ENCODE data around the gene TCERG1L.
"Not testable (repeated sequence)": the region's sequence is repeated elsewhere in the genome, so short reads cannot be mapped to it uniquely, and the experiment has no call there.

Gene TCERG1L

DNA sequence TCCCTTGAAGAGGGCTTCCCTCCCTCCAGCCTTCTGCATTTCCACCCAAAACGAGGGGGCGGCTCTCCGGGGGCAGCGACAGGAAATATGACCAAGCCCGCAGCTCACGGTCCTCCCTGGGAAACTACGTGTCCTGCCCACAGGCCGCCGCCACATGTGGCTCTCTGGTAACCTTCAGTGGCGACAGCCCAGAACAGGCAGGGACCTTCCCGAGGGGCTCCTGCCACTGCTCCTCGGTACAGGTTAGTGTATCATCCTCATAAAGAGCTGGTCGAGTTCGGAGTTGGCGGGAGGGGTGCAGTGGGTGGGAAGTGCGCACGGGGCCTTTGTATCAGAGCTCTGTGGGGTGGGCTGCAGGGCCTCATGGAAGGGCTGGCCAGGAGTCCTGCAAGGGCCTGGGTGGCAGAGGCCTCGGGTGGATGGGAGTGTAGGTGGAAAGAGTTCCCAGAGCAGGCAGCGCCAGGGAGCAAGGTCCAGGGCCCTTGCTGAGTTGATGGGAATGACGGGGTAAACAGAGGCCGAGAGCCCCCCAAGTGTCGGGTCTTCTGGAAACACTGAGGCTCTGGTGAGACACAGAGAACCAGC lies 66.0 kb downstream of the TCERG1L start:
- no peak overlapping the region for H3K27ac ChIP-seq (ENCODE audit: low read depth, low read length)
- H3K4me1 ChIP-seq (ENCODE audit: control insufficient read depth in 1 of 2, insufficient read depth in 2 of 2, low read length in 2 of 2), result no peaks in the 10 kb centered on the region
- no peaks in the 10 kb centered on the region for H3K9me3 ChIP-seq (ENCODE audit: control insufficient read depth in 1 of 2, low read length in 2 of 2)
- no peaks in the 10 kb centered on the region for H3K36me3 ChIP-seq (ENCODE audit: control insufficient read depth in 1 of 2, insufficient read depth in 2 of 2, low read length in 2 of 2)
- no peak overlapping the region for H3K9ac ChIP-seq (ENCODE audit: low read depth in 1 of 2, low read length in 2 of 2)
- H3K27me3 ChIP-seq (ENCODE audit: control insufficient read depth in 1 of 2, insufficient read depth in 2 of 2, low read length in 2 of 2), result no peaks in the 10 kb centered on the region
- no peak overlapping the region for H3K4me3 ChIP-seq (ENCODE audit: low read depth in 1 of 2, low read length in 2 of 2)

DNA sequence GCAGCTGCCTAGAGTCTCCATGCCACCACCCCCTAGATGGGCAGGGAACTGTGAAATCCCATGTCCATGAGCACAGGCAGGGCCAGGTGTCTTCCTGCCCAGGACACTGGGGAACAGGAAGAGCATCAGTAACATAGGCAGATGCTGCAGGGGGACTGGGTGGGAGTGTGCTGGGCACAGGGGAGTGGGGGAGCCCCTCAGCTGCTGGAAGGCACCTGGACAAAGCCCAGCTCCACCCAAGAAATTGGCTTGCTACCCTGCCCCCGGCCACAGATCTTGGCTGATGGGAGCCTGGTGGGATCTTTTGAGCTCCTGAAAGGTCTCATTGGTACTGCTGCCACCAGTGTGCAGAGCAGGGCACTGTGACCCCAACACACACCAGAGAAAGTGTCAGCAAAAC lies 66.7 kb downstream of the TCERG1L start:
- Histone ChIP-seq H3K4me1 (ENCODE audit: control insufficient read depth in 1 of 2, insufficient read depth in 2 of 2, low read length in 2 of 2) (no peaks in the 10 kb centered on the region), H3K27ac (ENCODE audit: low read depth, low read length) (no peak overlapping the region), H3K9ac (ENCODE audit: low read depth in 1 of 2, low read length in 2 of 2) (no peak overlapping the region), H3K36me3 (ENCODE audit: control insufficient read depth in 1 of 2, insufficient read depth in 2 of 2, low read length in 2 of 2) (no peaks in the 10 kb centered on the region), H3K27me3 (ENCODE audit: control insufficient read depth in 1 of 2, insufficient read depth in 2 of 2, low read length in 2 of 2) (no peaks in the 10 kb centered on the region), H3K9me3 (ENCODE audit: control insufficient read depth in 1 of 2, low read length in 2 of 2) (no peaks in the 10 kb centered on the region), H3K4me3 (ENCODE audit: low read depth in 1 of 2, low read length in 2 of 2) (no peak overlapping the region)

DNA sequence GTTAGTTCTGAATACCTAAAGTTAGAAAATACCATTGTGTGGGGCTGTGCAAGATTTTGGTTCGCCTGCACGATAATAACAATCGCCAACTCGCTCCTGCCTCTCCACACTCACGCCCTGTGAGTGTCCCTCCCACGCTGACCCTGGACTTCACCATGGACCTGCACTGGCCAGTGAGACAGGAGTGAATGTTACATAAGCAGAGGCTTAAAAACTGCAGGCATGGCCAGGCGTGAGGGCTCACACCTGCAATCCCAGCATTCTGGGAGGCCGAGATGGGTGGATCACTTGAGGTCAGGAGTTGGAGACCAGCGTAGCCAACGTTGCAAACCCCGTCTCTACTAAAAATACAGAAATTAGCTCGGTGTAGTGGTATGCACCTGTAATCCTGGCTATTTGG lies 68.4 kb downstream of the TCERG1L start:
- Histone ChIP-seq H3K36me3 (ENCODE audit: control insufficient read depth in 1 of 2, insufficient read depth in 2 of 2, low read length in 2 of 2) (no peaks in the 10 kb centered on the region), H3K27ac (ENCODE audit: low read depth, low read length) (no peak overlapping the region), H3K9me3 (ENCODE audit: control insufficient read depth in 1 of 2, low read length in 2 of 2) (no peaks in the 10 kb centered on the region), H3K9ac (ENCODE audit: low read depth in 1 of 2, low read length in 2 of 2) (no peak overlapping the region), H3K4me3 (ENCODE audit: low read depth in 1 of 2, low read length in 2 of 2) (no peak overlapping the region), H3K4me1 (ENCODE audit: control insufficient read depth in 1 of 2, insufficient read depth in 2 of 2, low read length in 2 of 2) (no peaks in the 10 kb centered on the region), H3K27me3 (ENCODE audit: control insufficient read depth in 1 of 2, insufficient read depth in 2 of 2, low read length in 2 of 2) (no peaks in the 10 kb centered on the region)

DNA sequence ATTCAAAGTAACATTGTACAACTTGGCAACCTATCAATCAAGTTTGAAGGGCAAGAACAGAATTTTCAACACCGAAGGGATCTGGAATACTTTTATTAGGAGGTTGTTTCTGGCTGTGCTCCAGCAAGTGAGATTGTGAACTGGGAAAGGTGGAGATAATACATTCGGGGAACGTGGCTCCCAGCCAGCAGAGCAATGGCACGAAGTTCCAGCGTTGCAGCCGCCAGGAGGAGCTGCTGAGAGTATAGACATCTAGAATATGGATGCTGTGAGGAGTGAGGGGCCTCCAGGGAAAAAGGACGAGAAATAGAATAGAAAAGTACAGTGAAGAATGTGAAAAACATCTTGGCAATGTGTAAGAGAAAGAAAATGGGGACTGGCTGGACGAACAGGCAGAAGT lies 69.5 kb downstream of the TCERG1L start:
- Histone ChIP-seq H3K4me3 (ENCODE audit: low read depth in 1 of 2, low read length in 2 of 2) (no peak overlapping the region), H3K9ac (ENCODE audit: low read depth in 1 of 2, low read length in 2 of 2) (no peak overlapping the region), H3K27ac (ENCODE audit: low read depth, low read length) (no peak overlapping the region), H3K9me3 (ENCODE audit: control insufficient read depth in 1 of 2, low read length in 2 of 2) (no peaks in the 10 kb centered on the region), H3K4me1 (ENCODE audit: control insufficient read depth in 1 of 2, insufficient read depth in 2 of 2, low read length in 2 of 2) (no peaks in the 10 kb centered on the region), H3K27me3 (ENCODE audit: control insufficient read depth in 1 of 2, insufficient read depth in 2 of 2, low read length in 2 of 2) (no peaks in the 10 kb centered on the region), H3K36me3 (ENCODE audit: control insufficient read depth in 1 of 2, insufficient read depth in 2 of 2, low read length in 2 of 2) (no peaks in the 10 kb centered on the region)

DNA sequence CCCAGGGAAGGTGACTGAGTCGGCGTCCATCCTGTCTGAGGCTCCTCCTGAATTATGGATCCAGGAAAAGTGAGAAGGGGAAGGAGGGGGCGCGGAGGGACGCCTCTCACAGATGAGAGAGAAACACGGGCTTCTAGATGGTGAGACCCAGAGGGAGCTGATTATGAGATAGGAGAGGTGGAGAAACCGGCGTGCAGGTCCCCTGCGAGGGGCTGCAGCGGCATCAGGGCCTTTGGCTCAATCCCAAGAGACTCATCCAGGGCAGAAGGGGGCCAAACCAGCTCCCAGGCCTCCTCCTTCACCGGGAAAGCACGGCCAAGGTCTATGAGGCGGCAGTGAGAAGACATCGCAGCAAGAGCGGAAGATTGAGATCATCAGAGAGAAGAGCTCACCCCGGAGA lies 70.8 kb downstream of the TCERG1L start:
- H3K9me3 ChIP-seq (ENCODE audit: control insufficient read depth in 1 of 2, low read length in 2 of 2), result no peaks in the 10 kb centered on the region
- no peaks in the 10 kb centered on the region for H3K27me3 ChIP-seq (ENCODE audit: control insufficient read depth in 1 of 2, insufficient read depth in 2 of 2, low read length in 2 of 2)
- H3K4me3 ChIP-seq (ENCODE audit: low read depth in 1 of 2, low read length in 2 of 2), result no peak overlapping the region
- no peaks in the 10 kb centered on the region for H3K36me3 ChIP-seq (ENCODE audit: control insufficient read depth in 1 of 2, insufficient read depth in 2 of 2, low read length in 2 of 2)
- H3K27ac ChIP-seq (ENCODE audit: low read depth, low read length), result no peak overlapping the region
- H3K9ac ChIP-seq (ENCODE audit: low read depth in 1 of 2, low read length in 2 of 2), result no peak overlapping the region
- H3K4me1 ChIP-seq (ENCODE audit: control insufficient read depth in 1 of 2, insufficient read depth in 2 of 2, low read length in 2 of 2), result no peaks in the 10 kb centered on the region

DNA sequence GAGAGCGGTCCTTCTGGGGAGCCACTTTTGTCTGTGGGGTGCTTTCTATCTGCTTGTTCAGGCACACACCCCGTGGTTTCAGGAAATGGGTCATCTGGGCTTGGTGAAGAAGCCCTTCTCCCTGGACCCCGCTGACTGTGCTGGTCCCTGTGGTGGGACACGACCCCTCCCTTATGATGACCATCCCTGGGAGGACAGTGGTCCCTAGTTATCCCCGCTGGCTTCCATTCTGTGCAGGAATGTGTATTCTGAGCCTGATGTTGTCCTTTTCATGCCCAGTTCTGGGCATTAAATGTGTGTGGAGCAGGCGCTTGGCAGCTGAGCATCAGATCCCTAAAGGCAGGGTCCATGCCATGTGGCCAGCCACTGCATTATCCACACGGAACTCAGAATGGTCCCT lies 71.6 kb downstream of the TCERG1L start:
- H3K4me1 ChIP-seq (ENCODE audit: control insufficient read depth in 1 of 2, insufficient read depth in 2 of 2, low read length in 2 of 2), result no peaks in the 10 kb centered on the region
- H3K27me3 ChIP-seq (ENCODE audit: control insufficient read depth in 1 of 2, insufficient read depth in 2 of 2, low read length in 2 of 2), result no peaks in the 10 kb centered on the region
- H3K9ac ChIP-seq (ENCODE audit: low read depth in 1 of 2, low read length in 2 of 2), result no peak overlapping the region
- no peak overlapping the region for H3K4me3 ChIP-seq (ENCODE audit: low read depth in 1 of 2, low read length in 2 of 2)
- H3K36me3 ChIP-seq (ENCODE audit: control insufficient read depth in 1 of 2, insufficient read depth in 2 of 2, low read length in 2 of 2), result no peaks in the 10 kb centered on the region
- no peak overlapping the region for H3K27ac ChIP-seq (ENCODE audit: low read depth, low read length)
- no peaks in the 10 kb centered on the region for H3K9me3 ChIP-seq (ENCODE audit: control insufficient read depth in 1 of 2, low read length in 2 of 2)

DNA sequence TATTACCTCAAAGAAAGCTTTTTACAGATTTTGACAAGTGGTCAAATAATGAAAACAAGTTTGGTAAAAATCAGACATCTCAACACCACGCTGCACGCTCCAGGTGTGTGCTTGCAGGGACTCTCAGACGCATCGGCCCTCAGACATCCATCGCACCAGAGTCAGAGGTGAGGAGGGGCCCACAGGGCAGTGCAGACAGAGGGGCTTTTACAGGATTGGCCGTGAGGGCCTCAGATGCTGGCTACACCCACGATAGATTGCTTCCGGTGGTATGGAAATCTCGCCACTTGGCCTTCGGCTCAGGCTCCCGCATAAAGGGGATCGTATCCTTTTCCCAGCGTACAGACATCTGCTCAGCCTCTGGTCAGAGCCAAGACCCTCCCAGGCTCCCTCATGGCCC lies 72.1 kb downstream of the TCERG1L start:
- no peaks in the 10 kb centered on the region for H3K9me3 ChIP-seq (ENCODE audit: control insufficient read depth in 1 of 2, low read length in 2 of 2)
- no peaks in the 10 kb centered on the region for H3K4me1 ChIP-seq (ENCODE audit: control insufficient read depth in 1 of 2, insufficient read depth in 2 of 2, low read length in 2 of 2)
- no peaks in the 10 kb centered on the region for H3K36me3 ChIP-seq (ENCODE audit: control insufficient read depth in 1 of 2, insufficient read depth in 2 of 2, low read length in 2 of 2)
- no peaks in the 10 kb centered on the region for H3K27me3 ChIP-seq (ENCODE audit: control insufficient read depth in 1 of 2, insufficient read depth in 2 of 2, low read length in 2 of 2)
- H3K27ac ChIP-seq (ENCODE audit: low read depth, low read length), result no peak overlapping the region
- H3K4me3 ChIP-seq (ENCODE audit: low read depth in 1 of 2, low read length in 2 of 2), result no peak overlapping the region
- H3K9ac ChIP-seq (ENCODE audit: low read depth in 1 of 2, low read length in 2 of 2), result no peak overlapping the region

DNA sequence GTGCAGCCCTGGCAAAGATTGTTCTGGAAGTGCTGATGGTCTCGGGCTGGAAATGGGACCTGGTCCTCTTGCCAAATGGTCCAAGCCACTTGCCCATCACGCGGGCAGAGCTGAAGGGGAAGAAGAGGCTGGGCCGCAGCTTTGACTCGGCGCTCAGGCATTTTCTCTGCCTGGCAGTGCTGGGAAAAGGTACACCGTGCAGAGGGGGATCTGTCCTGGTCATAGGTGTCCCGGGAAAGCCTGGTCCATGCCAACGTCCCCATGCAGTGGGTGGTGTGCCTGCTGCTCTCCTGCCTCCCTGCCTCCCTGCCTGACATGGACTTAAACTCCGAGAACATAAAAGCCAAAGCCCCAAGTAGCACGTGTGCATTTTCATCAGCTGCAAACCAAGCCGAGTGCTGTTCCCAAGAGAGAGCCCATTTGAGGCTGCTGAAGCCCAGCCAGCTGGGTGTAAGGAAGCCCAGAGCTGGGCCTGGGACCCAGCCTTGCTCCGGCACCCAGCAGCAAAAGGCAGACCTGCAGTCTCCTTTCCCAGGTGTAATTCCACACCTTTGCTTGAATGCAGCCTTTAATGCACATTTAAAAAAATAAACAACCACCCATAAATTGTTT lies 72.7 kb downstream of the TCERG1L start:
- no peaks in the 10 kb centered on the region for H3K36me3 ChIP-seq (ENCODE audit: control insufficient read depth in 1 of 2, insufficient read depth in 2 of 2, low read length in 2 of 2)

DNA sequence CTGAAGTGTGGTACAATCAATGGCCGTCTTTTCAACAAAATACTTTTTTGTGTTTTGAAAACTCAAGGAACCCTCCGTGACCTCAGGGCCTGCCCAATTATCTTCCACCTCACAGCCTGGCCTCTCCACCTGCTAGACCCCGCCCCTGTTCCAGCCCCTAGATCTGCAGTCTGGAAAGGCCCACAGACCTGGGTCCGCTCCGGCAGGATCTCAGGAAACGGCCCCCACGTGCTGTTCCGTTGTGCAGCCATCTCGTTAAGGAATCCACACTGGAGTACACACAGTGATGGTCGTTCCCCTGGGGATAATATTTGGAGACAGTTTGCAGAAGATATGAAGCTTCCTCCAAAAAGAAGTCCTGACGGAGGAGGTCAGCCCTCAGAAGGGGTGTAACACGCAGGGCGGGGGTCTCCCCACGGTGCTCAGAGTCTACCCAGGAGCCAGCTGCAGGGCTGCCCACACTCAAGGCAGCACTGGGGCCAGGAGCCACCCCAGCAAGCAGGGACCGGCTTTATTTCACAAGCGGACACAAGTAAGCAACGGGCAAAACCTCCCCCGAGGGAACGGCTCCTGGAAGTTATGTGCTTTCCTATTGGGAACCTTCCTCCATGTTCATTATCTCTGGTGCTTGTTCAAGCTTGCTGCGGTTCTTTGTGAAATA lies 73.4 kb downstream of the TCERG1L start:
- Histone ChIP-seq H3K4me3 (ENCODE audit: low read depth in 1 of 2, low read length in 2 of 2) (no peak overlapping the region), H3K4me1 (ENCODE audit: control insufficient read depth in 1 of 2, insufficient read depth in 2 of 2, low read length in 2 of 2) (no peaks in the 10 kb centered on the region), H3K36me3 (ENCODE audit: control insufficient read depth in 1 of 2, insufficient read depth in 2 of 2, low read length in 2 of 2) (no peaks in the 10 kb centered on the region), H3K9me3 (ENCODE audit: control insufficient read depth in 1 of 2, low read length in 2 of 2) (no peaks in the 10 kb centered on the region), H3K9ac (ENCODE audit: low read depth in 1 of 2, low read length in 2 of 2) (no peak overlapping the region), H3K27ac (ENCODE audit: low read depth, low read length) (no peak overlapping the region), H3K27me3 (ENCODE audit: control insufficient read depth in 1 of 2, insufficient read depth in 2 of 2, low read length in 2 of 2) (no peaks in the 10 kb centered on the region)

More for the DNA sequence above, 72.7 kb downstream of the TCERG1L start:
- Histone ChIP-seq H3K4me1 (ENCODE audit: control insufficient read depth in 1 of 2, insufficient read depth in 2 of 2, low read length in 2 of 2) (no peaks in the 10 kb centered on the region), H3K9me3 (ENCODE audit: control insufficient read depth in 1 of 2, low read length in 2 of 2) (no peaks in the 10 kb centered on the region), H3K27me3 (ENCODE audit: control insufficient read depth in 1 of 2, insufficient read depth in 2 of 2, low read length in 2 of 2) (no peaks in the 10 kb centered on the region), H3K9ac (ENCODE audit: low read depth in 1 of 2, low read length in 2 of 2) (no peak overlapping the region), H3K27ac (ENCODE audit: low read depth, low read length) (no peak overlapping the region), H3K4me3 (ENCODE audit: low read depth in 1 of 2, low read length in 2 of 2) (no peak overlapping the region)

DNA sequence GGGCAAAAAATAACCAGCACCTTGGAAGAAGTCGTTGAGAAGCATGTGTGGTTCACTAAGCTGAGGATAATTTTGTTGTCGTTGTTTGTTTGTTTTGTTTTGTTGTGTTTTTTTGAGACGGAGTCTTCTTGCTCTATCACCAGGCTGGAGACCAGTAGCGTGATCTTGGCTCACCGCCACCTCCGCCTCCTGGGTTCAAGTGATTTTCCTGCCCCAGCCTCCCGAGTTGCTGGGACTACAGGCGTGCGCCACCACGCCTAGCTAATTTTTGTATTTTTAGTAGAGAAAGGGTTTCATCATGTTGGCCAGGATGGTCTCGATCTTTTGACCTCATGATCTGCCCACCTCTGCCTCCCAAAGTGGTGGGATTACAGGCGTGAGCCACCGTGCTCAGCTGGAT lies 76.9 kb downstream of the TCERG1L start:
- not testable (repeated sequence) for H3K27me3 ChIP-seq (ENCODE audit: control insufficient read depth in 1 of 2, insufficient read depth in 2 of 2, low read length in 2 of 2); H3K4me3 ChIP-seq (ENCODE audit: low read depth in 1 of 2, low read length in 2 of 2); H3K9me3 ChIP-seq (ENCODE audit: control insufficient read depth in 1 of 2, low read length in 2 of 2); H3K9ac ChIP-seq (ENCODE audit: low read depth in 1 of 2, low read length in 2 of 2); H3K27ac ChIP-seq (ENCODE audit: low read depth, low read length); H3K4me1 ChIP-seq (ENCODE audit: control insufficient read depth in 1 of 2, insufficient read depth in 2 of 2, low read length in 2 of 2); H3K36me3 ChIP-seq (ENCODE audit: control insufficient read depth in 1 of 2, insufficient read depth in 2 of 2, low read length in 2 of 2)

Data from duodenal mucosa (tissue), 2 donors.